ENCODE data around the gene LVRN.
"Not testable (repeated sequence)": the region's sequence is repeated elsewhere in the genome, so short reads cannot be mapped to it uniquely, and the experiment has no call there.

LVRN gene, protein sequence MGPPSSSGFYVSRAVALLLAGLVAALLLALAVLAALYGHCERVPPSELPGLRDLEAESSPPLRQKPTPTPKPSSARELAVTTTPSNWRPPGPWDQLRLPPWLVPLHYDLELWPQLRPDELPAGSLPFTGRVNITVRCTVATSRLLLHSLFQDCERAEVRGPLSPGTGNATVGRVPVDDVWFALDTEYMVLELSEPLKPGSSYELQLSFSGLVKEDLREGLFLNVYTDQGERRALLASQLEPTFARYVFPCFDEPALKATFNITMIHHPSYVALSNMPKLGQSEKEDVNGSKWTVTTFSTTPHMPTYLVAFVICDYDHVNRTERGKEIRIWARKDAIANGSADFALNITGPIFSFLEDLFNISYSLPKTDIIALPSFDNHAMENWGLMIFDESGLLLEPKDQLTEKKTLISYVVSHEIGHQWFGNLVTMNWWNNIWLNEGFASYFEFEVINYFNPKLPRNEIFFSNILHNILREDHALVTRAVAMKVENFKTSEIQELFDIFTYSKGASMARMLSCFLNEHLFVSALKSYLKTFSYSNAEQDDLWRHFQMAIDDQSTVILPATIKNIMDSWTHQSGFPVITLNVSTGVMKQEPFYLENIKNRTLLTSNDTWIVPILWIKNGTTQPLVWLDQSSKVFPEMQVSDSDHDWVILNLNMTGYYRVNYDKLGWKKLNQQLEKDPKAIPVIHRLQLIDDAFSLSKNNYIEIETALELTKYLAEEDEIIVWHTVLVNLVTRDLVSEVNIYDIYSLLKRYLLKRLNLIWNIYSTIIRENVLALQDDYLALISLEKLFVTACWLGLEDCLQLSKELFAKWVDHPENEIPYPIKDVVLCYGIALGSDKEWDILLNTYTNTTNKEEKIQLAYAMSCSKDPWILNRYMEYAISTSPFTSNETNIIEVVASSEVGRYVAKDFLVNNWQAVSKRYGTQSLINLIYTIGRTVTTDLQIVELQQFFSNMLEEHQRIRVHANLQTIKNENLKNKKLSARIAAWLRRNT

DNA sequence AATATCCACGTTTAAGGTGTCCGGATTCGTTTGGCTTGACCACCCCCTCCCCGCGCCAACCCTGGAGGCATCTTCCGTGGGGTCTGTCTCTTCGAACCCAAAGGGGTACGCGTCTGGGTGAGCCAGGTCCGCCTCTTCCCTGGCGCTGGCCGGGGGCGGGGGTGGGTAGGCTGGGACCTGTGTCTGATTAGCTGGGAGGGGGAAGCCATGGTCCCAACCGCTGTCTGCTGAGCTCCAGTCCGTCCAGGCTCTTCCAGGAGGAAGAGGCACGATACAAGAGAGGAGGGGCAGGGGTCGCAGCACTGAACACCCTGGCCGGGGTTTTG, at the start of gene LVRN:
Gene LVRN (plus strand): TSS at position 237 of the 326 bp plus-strand sequence. CDS start 143 bp downstream, outside the sequence.
- DNase-seq (ENCODE audit: low read depth in 3 of 3), result no peak

DNA sequence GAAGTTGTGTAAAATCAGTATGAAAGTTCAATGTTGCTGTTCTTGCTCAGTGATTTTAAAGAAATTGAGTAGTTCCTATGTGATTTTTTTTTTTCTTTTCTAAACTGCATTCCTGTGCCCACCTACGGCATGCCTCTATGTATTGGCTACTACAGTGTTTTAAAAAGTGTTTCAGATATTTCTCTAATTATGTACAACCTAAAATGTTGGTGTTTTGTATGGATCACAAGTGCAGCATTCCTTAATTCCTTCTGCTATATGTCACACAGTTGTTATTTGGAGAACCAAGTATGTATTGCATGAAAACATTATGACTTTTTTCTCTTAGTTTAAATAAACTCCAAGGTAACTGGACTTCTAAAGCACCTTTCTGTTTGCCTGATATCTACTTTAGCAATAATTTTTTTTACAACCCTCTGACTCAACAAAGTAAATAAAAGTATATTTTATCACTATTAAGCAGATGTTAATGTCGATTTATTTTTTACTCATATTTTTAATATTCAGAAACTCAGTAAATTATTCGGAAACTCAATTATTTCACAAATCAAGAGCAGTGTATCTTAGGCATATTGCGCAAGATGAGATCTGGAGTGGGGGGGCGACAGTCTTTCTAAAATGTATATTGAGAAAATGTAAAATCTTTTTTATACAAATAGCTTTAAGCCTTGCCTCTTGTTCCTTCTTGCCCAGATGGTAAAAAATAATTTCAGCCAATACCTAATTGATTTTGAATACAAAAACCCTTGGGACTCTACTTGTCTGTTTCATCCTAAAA, 48.5 kb upstream of the LVRN start:
- not testable (repeated sequence) for DNase-seq (ENCODE audit: low read depth in 3 of 3)

DNA sequence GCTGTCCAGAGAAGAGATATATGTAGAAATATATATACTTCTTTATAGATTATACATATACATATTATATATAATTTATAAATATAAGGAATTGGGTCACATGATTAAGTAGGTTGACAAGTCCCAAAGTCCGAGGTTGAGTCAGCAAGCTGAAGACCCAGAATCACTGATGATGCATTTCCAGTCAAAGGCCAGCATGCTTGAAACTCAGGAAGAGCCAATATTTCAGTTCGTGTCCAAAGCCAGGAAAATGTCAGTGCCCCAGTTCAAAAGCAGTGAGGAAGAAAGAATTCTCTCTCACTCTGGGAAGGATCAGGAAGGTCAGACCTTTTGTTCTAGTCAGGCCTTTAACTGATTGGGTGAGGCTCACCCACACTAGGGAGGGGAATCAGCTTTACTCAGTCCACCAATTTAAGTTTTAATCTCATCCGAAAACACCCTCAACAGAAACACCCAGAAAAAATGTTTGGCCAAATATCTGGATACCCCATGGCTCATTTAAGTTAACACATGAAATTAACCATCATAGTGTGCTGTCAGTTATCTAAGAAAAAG, 42.0 kb upstream of the LVRN start:
- no peak for DNase-seq (ENCODE audit: low read depth in 3 of 3)

DNA sequence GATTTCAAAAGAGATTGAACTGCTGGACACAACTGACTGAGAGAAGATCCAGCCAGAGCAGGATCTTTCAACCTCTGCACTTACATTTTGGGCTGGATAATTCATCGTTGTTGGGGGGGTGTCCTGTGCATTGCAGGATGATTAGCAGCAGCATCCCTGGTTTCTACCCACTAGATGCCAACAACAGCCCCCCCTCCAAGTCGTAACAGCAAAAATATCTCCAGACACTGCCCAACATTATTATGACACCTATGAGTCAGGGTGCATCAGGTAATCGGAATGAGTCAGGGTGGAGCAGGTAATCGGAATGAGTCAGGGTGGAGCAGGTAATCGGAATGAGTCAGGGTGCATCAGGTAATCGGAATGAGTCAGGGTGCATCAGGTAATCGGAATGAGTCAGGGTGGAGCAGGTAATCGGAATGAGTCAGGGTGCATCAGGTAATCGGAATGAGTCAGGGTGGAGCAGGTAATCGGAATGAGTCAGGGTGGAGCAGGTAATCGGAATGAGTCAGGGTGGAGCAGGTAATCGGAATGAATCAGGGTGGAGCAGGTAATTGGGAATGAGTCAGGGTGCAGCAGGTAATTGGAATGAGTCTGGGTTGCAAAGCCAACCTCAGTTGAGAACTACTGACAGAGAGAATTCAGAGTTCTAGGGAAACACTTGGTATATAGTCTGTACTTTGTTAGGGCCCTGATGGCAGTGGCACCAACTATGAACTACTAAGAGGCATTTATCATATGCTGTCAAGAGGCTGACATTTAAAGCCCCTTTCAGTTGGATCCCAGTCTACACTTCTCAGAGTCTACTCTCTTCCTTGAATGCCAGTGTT, 33.5 kb upstream of the LVRN start:
- not testable (repeated sequence) for DNase-seq (ENCODE audit: low read depth in 3 of 3)

DNA sequence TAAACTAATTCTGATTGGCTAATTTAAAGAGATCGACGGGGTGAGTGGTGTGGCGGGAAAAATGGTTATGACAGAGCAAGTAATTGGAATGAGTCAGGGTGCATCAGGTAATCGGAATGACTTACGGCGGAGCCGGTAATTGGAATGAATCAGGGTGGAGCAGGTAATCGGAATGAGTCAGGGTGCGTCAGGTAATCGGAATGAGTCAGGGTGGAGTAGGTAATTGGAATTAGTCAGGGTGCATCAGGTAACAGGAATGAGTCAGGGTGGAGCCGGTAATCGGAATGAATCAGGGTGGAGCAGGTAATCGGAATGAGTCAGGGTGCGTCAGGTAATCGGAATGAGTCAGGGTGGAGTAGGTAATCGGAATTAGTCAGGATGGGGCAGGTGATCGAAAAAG, 32.1 kb upstream of the LVRN start:
- DNase-seq (ENCODE audit: low read depth in 3 of 3), result not testable (repeated sequence)

DNA sequence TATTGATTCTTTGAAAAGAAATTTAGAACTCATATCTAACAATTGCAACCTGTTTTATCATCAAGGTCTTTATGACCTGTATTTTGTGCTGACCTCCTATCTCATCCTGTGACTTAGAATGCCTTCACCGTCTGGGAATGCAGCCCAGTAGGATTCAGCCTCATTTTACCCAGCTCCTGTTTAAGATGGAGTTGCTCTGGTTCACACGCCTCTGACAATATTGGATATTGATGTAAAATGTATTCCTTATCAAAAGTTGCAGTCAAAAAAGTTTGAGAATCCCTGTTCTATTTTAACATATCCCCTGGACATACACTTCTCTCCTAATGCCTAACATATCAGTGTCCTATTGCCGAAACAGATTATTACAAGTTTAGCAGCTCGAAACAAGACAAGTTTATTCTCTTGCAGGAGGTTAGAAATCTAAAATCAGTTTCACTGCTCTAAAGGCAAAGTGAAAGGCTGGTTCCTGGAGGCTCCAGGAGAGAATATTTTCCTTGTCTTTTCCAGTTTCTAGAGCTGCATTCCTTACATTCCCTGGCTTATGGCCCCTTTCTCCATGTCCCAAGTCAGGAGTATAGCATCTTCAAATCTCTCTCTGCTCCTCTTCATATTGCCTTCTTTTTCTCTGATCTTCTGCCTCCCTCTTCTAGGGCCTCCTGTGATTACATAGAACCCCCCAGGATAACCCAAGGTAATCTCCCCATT, 31.5 kb upstream of the LVRN start:
- DNase-seq (ENCODE audit: low read depth in 3 of 3), result no peak

DNA sequence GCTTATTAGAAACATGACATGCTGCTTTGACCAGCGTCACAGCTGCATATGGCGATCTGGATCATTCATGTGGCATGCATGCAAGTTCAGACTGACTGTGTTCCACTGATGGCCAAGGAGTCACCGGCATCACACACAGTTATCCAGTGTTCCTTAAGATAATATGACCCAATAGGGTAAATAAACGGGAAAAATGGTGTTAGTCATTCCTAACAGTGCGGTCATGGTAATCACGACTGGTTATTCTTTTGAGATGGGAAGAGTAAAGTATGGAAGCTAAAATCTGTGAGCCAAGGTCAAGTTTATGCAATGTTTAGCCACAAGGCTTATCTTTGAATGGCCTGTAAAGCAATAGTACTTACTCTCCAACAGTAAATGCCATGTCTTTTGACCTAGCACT, 29.3 kb upstream of the LVRN start:
- DNase-seq (ENCODE audit: low read depth in 3 of 3), result no peak

DNA sequence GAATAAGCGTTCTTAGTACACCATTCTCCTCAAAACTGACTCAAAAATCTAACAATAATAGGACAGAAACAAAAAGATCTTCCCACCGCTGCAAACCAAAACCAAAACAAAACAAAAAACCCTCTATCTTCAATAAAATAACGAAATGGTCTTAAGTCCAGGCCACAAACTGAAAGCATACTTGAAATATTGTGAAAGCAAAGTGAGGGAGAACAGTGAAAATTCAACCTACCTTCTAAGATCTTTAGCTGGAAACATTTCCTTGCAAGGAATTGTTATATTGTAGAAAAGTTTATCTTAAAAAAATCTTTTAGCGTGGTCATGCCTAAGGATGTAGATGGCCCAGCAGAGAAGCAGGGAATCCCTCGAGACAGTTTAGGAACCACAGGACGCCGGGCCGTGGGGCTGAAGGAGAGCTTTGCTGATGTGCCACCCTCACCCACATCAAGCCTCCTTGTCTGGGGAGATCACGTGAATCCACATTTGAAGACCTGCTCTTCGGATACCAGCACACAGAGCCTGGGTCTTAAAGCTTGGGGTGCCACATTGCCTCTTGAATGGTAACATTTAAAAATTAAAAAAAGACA, 27.8 kb upstream of the LVRN start:
- no peak for DNase-seq (ENCODE audit: low read depth in 3 of 3)

DNA sequence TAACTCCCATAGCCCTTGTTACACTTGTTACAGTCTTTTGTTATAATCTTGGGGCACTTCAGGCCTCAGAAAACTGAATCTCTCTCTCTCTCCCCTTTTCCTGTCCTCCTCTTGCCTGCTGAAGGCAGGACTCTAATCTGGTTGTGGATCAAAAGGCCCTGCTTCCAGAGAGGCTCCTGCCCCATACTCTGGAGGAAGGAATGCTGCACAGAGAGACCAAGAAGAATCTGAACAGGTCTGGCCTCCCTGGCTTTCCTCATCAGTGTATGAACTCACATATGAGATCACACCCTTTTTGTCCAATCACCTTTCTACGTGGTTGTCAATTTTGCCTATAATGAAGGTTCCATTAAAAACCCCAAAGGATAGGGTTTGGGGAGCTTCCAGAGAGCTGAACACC, 26.2 kb upstream of the LVRN start:
- DNase-seq (ENCODE audit: low read depth in 3 of 3), result no peak

DNA sequence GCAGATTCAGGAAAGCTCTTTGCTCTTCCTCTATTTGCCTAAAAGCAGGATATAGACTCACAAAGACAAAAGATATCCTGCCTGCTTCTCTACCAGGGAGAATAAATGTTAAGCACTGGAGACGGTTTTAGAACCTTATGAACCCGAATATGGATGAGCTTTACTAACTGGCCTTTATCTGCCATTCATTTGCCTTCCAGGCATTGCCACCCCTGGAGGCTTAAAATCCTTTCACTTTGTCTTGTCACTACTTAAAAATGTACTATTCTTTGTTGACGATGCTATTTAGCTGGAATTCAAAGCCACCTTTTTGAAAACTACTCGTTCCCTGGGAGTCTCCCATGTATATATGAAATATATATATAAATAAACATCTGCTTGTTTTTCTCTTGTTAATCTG, 23.2 kb upstream of the LVRN start:
- DNase-seq (ENCODE audit: low read depth in 3 of 3), result no peak

DNA sequence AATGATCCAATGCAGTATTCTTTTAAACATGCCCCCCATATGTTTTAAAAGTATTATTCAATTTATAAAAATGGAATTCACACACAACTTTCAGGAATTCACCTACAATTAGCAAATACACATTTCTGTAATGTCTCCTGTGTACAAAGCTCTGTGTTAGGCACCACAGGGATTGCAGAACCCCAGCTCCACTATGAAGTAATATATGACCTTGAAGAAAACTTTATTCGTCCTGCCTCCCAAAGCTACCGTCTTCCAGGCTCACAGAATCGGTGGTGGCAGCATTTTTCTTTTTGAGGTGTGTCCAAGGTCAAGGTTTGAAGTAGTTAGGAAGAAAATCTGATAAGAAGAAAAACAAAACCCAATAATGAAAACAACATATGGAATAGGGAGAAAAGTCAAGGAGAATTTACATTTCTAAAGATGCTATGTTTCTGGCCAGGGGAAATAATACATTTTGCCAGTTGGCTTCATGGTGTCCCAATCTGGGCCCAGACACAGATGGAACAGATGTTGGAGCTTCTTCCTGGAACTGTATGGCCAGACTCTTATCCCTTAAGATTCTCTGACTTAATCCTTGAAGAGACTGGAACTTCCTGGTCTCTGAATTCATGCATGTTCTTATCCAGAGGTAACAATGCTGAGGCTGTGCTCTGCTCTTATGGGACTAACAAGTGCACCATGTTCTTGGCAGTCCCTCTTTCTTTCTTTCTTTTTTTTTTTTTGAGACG, 22.0 kb upstream of the LVRN start:
- no peak for DNase-seq (ENCODE audit: low read depth in 3 of 3)

DNA sequence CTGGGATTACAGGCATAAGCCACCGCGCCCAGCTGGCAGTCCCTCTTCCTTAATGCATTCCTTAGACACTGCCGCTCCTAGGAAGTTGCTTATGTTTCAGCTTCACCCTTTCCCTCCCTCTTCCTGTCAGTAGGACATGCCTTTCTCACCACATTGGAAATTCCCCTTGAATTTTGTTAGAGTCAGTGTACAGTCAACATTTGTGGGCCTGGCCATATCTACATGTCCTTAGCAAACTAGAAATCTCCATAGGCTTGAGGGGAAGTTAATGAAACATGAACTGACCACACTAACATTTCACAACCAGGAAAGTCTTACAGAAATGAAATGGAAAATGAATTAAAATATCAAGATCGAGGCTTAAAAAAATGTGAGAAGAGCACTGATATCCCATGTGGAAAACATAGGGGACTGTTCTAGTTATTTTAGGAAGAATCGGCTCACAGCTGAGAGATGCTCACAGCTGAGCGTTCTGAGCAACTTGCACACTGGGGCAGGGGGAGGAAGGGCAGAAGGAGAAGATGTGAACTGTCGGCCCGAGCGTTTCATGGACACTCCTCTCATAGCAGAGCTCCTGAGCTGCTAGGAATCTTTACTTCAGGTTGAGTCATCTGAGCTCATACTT, 21.1 kb upstream of the LVRN start:
- DNase-seq (ENCODE audit: low read depth in 3 of 3), result no peak

DNA sequence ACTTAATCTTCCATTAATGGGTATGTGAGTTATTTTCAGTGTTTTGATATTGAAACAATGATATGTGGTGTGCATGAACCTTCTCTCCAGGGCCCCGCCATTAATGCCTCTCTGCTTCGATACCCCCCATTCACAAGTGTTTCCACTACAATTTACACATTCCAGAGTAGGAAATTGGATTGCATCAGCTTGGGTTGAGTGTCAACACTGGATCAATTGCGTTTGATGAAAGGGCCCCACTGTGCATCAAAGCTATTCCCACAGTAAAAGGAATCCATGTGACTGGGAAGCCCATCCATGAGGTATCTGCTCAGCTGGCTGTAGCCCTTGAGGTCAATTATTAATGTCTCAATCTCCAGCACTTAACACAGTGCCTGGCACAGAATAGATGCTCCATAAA, 17.8 kb upstream of the LVRN start:
- DNase-seq (ENCODE audit: low read depth in 3 of 3), result no peak

DNA sequence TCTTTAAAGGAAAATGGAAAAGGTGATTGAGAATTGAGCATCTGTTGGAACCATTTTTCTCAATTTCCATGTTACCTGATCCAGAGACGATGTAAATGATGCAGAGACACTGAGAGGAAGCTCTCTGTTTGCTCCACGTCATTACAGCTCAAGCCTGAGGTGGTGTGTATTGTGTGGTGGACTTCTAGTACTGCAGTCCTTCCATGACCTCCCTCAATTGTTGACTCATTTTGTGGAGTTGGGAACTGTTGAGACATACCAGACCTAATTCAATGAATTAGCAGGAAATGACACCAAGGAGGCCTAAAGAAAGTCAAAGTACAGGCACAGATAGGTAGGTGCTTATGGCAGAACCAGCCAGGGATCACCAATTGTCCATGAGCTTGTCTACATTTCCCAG, 15.6 kb upstream of the LVRN start:
- DNase-seq (ENCODE audit: low read depth in 3 of 3), result no peak

DNA sequence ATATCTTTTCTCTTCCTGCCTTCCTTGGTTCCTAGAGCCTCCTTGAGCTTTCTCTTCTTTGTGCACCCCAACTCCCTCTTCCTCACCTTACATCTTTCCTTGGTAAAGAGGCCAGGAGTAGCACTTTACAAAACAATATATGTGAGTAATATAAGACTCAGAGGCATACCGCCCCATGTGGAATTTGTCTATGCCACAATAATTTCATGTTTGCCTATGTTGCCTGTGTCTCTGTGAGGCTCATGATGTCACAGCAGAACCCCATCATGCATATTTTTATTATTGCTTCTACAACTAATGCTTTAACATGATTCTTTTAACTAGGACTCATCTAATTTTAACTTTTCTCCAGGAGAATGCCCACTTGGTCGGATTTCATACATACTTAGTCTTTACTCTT, 15.0 kb upstream of the LVRN start:
- DNase-seq (ENCODE audit: low read depth in 3 of 3), result no peak

DNA sequence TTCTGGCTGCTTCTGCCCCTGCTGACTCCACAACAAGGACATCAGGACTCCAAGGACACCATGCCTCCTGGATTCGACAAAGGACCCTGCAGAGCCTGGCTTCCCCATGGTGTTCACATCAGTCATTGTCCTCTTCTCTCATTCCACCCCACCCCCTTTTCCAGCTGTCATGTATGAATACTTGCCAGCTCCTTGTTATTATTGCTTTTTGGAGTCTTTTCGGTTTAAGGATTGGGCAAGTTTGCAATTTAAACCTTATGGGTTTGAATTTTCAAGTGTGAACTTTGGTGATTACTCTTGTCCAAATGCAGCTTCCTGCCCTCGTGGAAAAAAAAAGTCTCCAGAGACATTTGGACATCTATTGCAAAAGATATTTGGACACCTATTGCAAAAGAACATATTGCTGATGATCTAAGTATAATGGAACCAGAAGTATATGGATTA, 14.2 kb upstream of the LVRN start:
- no peak for DNase-seq (ENCODE audit: low read depth in 3 of 3)

DNA sequence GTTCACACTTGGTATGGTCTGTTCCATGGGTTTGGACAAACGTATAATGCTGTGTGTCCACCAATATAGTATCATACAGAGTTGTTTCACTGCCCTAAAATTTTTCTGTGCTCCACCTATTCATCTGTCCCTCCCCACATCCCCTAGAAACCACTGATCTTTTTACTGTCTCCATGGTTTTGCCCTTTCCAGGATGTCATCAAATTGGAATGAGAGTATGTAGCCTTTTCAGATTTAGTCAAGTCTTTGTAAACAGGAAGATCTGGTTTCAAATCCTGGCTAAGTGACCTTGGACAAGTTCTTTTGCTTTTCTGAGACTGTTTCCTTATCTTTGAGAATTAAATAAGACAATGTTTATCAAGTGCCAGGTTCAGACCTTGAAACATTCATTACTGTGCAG, 13.2 kb upstream of the LVRN start:
- no peak for DNase-seq (ENCODE audit: low read depth in 3 of 3)

DNA sequence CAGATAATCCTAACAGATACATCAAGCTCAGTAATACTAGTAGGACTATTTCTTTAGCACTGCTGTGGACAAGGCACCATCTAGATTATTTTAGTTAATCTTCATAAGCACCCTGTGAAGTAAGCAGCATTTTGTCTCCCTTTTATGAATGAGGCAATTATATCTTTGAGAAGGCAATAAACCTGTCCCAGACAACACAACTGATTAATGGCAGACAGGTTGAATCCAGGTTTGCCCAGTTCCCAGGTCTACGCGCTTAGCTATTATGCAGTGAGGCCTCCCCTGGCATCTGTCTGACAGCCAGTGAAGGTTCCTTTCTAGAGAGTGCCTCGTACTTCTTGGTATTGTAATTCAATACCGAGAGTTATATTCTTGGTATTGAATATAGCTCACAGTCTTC, 9.7 kb upstream of the LVRN start:
- no peak for DNase-seq (ENCODE audit: low read depth in 3 of 3)

DNA sequence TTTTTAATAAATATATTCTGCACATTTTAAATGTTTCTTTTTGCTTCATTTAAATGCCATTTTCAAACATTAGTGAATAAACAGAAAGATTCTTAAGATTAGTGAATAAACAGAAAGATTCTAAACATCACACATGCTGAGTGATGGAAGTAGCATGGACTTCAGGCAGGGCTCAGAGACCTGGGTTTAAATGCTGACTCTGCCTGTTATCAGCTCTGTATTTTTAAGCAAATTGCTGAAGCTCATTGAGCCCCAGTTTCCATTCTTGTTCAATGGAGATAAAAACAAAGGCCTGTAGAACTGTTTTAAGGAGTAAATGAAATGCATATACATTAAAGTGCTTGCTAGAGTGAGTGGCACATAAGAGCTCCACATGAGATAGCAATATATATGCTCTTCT, 8.1 kb upstream of the LVRN start:
- DNase-seq (ENCODE audit: low read depth in 3 of 3), result no peak

All from stimulated activated CD4-positive, alpha-beta T cell treated with anti-CD3 and anti-CD28 coated beads, TNF-alpha, amount 100 ng/mL, for 4 hours (primary cell).